Transverse colon (tissue), 4 donors: ENCODE data around the gene NEK2. TPM values are rescaled to one million over a fixed set of nuclear protein-coding genes. Genes with fewer than 3 reads are reported as not detected.

ENCODE experiments used
- DNase-seq: peaks from one replicate; pipeline ENCODE4 v3.0.0-alpha.2; 2019
- H3K27ac ChIP-seq, 4 donors: fragments of 200-600 bp; sonication (generic); 2 replicates each; pipeline ENCODE4 v1.5.1; 2016 to 2018; ENCODE audit warnings: inconsistent platforms in 4 of 4
- H3K27me3 ChIP-seq: fragments of 200-600 bp; sonication (generic); 2 replicates; pipeline ENCODE4 v1.5.1; 2017; ENCODE audit warnings: inconsistent platforms
- H3K36me3 ChIP-seq, 4 donors: fragments of 200-600 bp; sonication (generic); 2 replicates each; pipeline ENCODE4 v1.5.1; 2017 to 2019; ENCODE audit warnings: inconsistent platforms in 4 of 4
- H3K4me1 ChIP-seq, 4 donors: fragments of 200-600 bp; sonication (generic); 2 replicates each; pipeline ENCODE4 v1.5.1; 2017 to 2020; ENCODE audit warnings: inconsistent platforms in 4 of 4
- H3K4me3 ChIP-seq, 4 donors: fragments of 200-600 bp; sonication (generic); 1 replicate in 1 of 4; 2 replicates in 3 of 4; pipeline versions ENCODE4 v1.5.1 to v1.6.1; 2017 to 2019; ENCODE audit warnings: inconsistent platforms in 4 of 4
- H3K9me3 ChIP-seq, 2 donors: fragments of 200-600 bp; sonication (generic); 2 replicates each; pipeline ENCODE4 v1.5.1; 2017 to 2019; ENCODE audit warnings: inconsistent platforms in 2 of 2
- CTCF ChIP-seq, 5 experiments: fragments of 200-600 bp in 3 of 5; fragments of 450-650 bp in 2 of 5; sonication (generic) in 3 of 5; IDR thresholded peaks; 1 replicate in 2 of 5; 2 replicates in 3 of 5; pipeline ENCODE4 v1.5.1; 2016 to 2017; ENCODE audit warnings: antibody characterized with exemption in 5 of 5, inconsistent platforms in 3 of 5, mild to moderate bottlenecking in 2 of 5, moderate library complexity in 1 of 5
- EP300 ChIP-seq: sonication (generic); formaldehyde crosslinking; IDR thresholded peaks from one replicate; pipeline ENCODE4 v1.6.1; 2017; ENCODE audit warnings: antibody characterized with exemption, low read depth
- POLR2A ChIP-seq: fragments of 450-650 bp; IDR thresholded peaks from one replicate; pipeline ENCODE4 v1.6.1; 2016; ENCODE audit warnings: antibody characterized with exemption, mild to moderate bottlenecking, moderate library complexity
- POLR2AphosphoS5 ChIP-seq, 3 donors: sonication (generic); formaldehyde crosslinking; IDR thresholded peaks; one replicate each; pipeline ENCODE4 v1.6.1; 2016; ENCODE audit warnings: antibody characterized with exemption in 3 of 3
- WGBS, 2 donors: methylation state at CpG; one replicate each; pipeline ENCODE4 v1.1.5; 2018; ENCODE audit warnings: low coverage in 1 of 2; 5-methylcytosine and 5-hydroxymethylcytosine counted together
- in situ Hi-C, 4 donors: fragments of 200-750 bp; cut with MboI; loops; one replicate each; pipeline versions ENCODE4 v1.15.0 to v1.15.1; 2017; ENCODE audit warnings: low sequenced_read_pairs in 3 of 4, low pct_ligation_motif_present in 1 of 4, low pct_unique_long_range_greater_than_20kb in 1 of 4
- intact Hi-C: fragments of 100-400 bp; cut with DNase I; formaldehyde crosslinking; loops from one replicate; pipeline ENCODE4 v1.15.1; 2023; ENCODE audit warnings: low total_unique reads
- total RNA-seq, 4 donors: library from RNA; depleted of rRNA; stranded (reverse); fragments of >200 nt; gene quantifications; one replicate each; pipeline ENCODE4 v1.1.0, GENCODE V29; 2016

Gene NEK2
- total RNA-seq, 4 donors from 2014 or later = 1.7 to 4.9 (median 2.1) TPM

GRCh38 chr1:211711315-211711705, 35.9 kb upstream of the NEK2 start:
- no peaks in the 10 kb centered on the region for H3K9me3 ChIP-seq
- DNase-seq = no peak
- no peak for TF ChIP-seq POLR2AphosphoS5 (IDR thresholded peaks at IDR 0.05)
- no peak for TF ChIP-seq EP300
- TF ChIP-seq POLR2A = no peak
- no peak for TF ChIP-seq CTCF (IDR thresholded peaks at IDR 0.05)
- intact Hi-C loops = no loop called here
- no peaks in the 10 kb centered on the region for H3K4me1 ChIP-seq
- H3K27me3 ChIP-seq = no peaks in the 10 kb centered on the region
- H3K36me3 ChIP-seq = no peaks in the 10 kb centered on the region
- H3K27ac ChIP-seq = no peak overlapping the region
- 89% methylated on average over 3 of the region's 4 CpGs; no CpG with 5 or more reads in 1 of the 2 donors for WGBS, 2 donors
- no peak overlapping the region for H3K4me3 ChIP-seq
- in situ Hi-C loops = loop anchor here in 1 of 4 donors (25.0 kb wide), 1 partner anchor 251 kb away; no protein-coding TSS in a partner anchor

GRCh38 chr1:211710566-211711314, 35.3 kb upstream of the NEK2 start:
- Histone ChIP-seq H3K4me3 (no peak overlapping the region), H3K27me3 (no peaks in the 10 kb centered on the region), H3K36me3 (no peaks in the 10 kb centered on the region), H3K9me3 (no peaks in the 10 kb centered on the region), H3K4me1 (no peaks in the 10 kb centered on the region), H3K27ac (no peak overlapping the region)
- no peak for DNase-seq
- WGBS, 2 donors = 58 to 89% methylated on average over 2 to 6 of the region's 6 CpGs
- intact Hi-C loops = no loop called here
- TF ChIP-seq EP300 (no peak), CTCF (IDR thresholded peaks at IDR 0.05) (no peak), POLR2A (no peak), POLR2AphosphoS5 (IDR thresholded peaks at IDR 0.05) (no peak)
- in situ Hi-C loops = loop anchor here in 1 of 4 donors (25.0 kb wide), 1 partner anchor 252 kb away; no protein-coding TSS in a partner anchor

GRCh38 chr1:211708926-211709325, 33.5 kb upstream of the NEK2 start:
- Histone ChIP-seq H3K36me3 (no peaks in the 10 kb centered on the region), H3K27ac (no peak overlapping the region), H3K4me1 (no peaks in the 10 kb centered on the region), H3K4me3 (no peak overlapping the region), H3K9me3 (no peaks in the 10 kb centered on the region), H3K27me3 (no peaks in the 10 kb centered on the region)
- WGBS, 2 donors = 75 to 86% methylated on average over 4 of the region's 4 CpGs
- TF ChIP-seq POLR2AphosphoS5 (IDR thresholded peaks at IDR 0.05) (no peak), EP300 (no peak), POLR2A (no peak), CTCF (IDR thresholded peaks at IDR 0.05) (no peak)
- intact Hi-C loops = no loop called here
- in situ Hi-C loops = loop anchor here in 1 of 4 donors (25.0 kb wide), 1 partner anchor 253 kb away; no protein-coding TSS in a partner anchor
- DNase-seq = no peak

GRCh38 chr1:211708006-211708405, 32.6 kb upstream of the NEK2 start:
- intact Hi-C loops (no loop called here), in situ Hi-C loops (loop anchor here in 1 of 4 donors (25.0 kb wide), 1 partner anchor 254 kb away; no protein-coding TSS in a partner anchor)
- Histone ChIP-seq H3K36me3 (no peaks in the 10 kb centered on the region), H3K9me3 (no peaks in the 10 kb centered on the region), H3K27me3 (no peaks in the 10 kb centered on the region), H3K4me1 (no peaks in the 10 kb centered on the region), H3K27ac (no peak overlapping the region), H3K4me3 (no peak overlapping the region)
- no peak for DNase-seq
- TF ChIP-seq POLR2AphosphoS5 (IDR thresholded peaks at IDR 0.05) (no peak), POLR2A (no peak), CTCF (IDR thresholded peaks at IDR 0.05) (no peak), EP300 (no peak)
- 90 to 98% methylated on average over 3 to 6 of the region's 6 CpGs for WGBS, 2 donors
